GM21367 (cell line): Measurements from ENCODE around the gene TNFRSF14.
"Not testable (repeated sequence)": the region's sequence is repeated elsewhere in the genome, so short reads cannot be mapped to it uniquely, and the experiment has no call there.

Source experiments
- ATAC-seq: cut with Tn5 transposase; IDR thresholded peaks from one replicate; pipeline ENCODE4 v1.9.1; 2021; ENCODE audit not compliant: unreplicated experiment

TNFRSF14 gene

DNA sequence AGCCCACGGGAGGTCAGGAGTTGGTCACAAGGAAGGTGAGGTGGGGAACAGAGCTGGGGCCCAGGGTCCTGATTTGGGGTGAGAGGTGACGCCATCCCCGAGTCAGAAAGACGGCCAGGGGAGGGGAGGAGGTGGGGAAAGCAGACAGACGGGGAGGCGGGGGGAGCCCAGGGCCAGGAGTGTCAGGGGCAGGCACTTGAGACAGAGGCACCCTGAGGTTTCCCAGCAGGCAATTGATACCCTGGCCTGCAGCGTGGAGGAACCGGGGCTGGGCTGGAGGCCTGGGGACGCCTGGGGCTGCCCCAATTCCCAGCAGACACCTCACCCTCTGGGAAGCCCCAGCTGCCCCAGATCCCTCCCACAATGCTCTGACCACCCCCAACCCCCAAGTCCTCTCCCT is 3.1 kb upstream of the TNFRSF14 start:
- ATAC-seq, result not testable (repeated sequence)

DNA sequence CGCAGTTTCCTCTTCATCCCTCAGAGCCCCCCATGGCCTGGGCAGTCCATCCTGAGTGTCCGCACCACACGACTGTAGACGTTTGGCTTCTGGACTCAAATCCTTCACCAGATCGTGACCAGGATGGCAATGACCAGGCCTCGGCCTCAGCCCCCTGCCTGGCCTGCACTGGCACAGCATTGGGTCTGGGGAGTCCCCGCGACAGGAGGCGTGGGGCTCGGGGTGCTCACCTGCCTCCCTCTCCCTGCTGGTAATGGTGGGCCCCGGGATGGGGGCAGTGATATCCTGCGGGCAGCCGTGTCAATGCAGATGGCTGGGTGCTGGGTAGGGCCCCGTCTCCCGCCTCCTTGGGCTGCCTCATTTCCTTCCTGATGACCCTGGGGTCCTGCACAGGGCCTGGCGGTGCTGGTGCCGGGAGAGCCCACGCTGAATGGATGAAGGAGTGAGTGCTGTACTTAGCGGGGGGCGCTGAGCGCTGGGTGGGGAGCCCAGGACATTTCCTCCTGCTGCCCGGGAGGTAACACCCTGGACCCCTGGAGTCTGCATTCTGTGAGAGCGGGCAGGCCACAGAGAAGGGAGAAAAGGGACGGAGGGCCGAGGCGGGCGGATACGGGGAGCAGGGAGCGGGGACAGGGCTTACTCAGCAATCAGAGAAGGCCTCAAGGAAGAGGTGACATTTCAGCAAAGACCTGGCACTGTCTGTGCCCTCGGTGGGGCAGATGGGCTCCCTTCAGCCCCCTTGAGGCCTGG is 2.1 kb upstream of the TNFRSF14 start:
- ATAC-seq, result no peak

DNA sequence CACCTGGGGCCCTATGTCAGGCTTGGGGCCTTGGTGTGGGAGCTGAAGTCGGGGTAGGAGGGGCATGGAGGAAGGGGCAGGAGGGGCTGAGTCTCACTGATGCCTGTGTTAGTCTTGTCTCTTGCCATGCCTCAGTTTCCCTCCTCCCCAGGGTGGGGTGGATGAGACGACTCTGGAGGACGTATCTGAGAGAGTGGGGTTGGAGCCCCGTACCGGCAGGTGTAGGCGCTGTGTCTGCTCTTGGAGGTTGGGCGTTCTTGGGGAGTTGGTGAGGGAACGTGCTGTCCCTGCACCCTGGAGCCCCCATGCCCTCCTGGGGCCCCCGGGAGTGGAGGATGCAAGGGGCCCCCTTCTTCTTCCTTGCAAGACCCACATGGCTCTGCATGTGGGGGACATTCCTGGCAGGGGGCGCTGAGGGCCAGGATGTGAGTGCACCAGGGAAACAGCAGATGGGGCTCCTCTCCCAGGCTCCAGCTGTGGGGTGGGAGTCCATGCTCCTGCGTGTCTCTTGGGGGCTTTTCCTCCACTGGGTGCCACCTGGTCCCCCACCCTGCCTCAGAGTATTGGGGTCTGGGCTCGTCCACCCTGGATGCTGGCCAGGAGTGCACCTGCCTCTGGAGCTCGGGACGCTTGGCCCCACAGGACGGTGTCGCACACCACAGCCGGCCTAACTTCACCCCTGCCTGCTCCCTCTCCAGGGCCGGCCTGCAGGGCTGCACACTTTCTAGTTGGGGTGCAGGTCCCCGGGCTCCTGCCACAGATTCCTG is 1.4 kb upstream of the TNFRSF14 start:
- no peak for ATAC-seq

DNA sequence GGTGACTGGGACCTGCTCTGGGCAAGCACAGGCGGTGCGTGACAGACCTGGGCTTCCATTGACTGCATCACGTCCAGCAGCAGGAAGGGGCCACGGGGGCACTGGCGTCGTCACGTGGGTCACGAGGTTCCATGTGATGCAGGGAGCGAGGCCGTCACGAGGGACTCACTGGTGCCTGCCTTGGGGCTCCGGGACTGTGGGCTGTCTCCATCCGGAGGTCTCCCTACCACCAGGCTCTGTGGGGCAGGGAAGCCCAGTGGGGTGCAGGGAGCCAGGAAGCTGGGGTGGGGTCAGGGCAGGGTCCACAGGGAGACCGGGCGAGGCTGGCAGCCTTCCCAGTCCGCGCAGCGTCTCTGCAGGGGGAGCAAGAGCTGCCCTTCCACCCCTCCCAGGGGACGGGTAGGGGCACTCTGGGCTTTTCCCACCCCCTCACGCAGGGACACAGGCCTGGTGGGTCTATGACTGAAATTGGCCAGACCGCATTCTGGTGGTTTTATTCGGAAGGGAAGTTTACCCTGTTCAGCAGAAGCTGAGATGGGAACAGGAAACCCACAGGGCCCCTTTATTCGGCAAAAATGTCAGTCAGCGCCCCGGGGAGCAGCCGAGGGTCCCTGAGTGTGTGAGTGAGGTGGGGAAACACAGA is 416 bp upstream of the TNFRSF14 start:
- ATAC-seq, result peak; percentile 27

DNA sequence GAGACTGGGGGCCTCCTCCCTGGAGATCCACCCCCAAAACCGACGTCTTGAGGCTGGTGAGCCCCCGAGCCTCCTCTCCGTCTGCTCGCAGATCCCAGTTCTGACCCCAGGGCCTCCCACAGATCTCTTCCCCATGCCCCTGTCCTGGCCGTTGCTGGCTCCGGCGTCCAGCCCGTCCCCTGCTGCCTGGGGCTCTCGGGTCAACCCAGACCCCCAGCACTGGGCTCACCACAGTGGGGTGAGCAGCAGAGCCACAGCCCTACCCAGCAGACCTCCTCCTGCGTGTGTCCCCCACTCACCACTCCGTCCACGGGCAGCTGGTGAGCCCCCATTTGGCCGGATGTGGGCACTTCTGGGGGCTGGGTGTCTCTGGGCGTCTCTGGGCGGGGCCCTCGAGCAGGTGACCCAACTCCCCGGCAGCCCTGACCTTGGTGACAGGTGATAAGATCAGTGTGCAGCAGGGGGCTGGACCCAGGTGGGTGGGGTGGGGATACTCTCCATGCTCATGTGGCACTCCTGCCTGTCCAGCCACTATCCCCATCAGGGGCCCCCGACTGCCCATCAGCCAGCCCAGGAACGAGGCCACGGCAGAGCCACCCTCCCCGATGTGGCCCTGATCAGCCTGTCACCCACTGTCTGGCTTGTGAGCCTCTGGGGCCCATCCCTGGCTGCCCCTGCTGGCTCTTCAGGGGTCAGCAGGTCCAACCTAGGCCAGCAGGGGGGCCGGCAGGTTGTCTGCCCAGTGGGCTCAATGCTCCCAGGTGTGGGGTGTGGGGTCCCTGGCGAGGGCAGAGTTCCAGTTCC is 709 bp downstream of the TNFRSF14 start:
- peak; percentile 16 for ATAC-seq

DNA sequence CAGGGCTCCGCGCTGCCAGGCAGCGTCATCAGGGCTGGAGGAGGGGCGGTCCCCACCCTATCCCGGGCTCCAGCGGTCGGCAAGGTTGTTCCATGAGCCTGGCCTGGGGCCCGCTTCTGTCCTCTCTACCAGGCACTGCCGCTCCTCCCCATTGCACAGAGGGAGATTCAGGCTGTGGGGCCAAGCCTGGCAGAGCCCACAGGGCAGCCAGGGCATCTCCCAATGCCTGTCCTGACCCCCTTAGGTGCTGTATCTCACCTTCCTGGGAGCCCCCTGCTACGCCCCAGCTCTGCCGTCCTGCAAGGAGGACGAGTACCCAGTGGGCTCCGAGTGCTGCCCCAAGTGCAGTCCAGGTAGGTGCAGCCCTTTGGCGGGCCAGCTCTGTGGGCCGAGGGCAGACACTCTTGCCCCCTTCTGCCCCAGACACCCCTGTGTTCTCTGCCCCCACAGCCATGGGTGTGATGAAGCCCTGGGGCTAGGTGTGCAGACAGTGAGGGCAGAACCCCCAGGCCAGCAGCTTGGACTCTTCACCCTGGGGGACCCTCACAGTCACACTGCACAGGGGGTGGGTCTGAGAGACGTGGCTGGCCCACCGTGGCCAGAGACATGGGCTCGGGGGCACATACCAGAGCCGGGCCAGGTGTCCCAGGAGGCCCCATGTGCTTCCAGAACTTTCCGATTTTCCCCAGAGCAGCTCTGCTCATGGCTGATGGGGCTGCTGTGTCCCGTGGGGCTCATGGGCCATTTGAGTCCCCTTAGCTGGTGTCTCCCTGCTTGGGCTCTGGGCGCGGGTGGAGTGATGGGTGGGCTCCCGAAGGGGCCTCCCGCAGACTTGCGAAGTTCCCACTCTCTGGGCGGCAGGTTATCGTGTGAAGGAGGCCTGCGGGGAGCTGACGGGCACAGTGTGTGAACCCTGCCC is 1.6 kb downstream of the TNFRSF14 start:
- no peak for ATAC-seq

DNA sequence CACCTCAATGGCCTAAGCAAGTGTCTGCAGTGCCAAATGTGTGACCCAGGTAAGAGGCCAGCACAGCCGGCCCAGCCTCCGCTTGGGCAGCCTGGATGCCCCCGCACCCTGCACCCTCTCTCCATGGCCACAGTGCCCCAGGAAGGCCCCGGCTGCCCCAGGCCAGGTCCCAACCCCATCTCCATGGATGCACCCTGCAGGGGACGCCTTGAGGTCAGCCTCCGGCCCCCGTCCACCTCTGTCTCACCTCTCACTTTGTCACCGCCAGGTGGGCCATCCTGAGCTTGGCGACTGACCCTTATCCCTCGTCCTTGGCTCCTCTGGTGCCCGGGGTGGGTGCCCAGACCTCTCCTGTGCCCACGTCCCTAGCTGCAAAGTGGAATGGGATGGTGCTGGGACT is 2.2 kb downstream of the TNFRSF14 start:
- no peak for ATAC-seq

DNA sequence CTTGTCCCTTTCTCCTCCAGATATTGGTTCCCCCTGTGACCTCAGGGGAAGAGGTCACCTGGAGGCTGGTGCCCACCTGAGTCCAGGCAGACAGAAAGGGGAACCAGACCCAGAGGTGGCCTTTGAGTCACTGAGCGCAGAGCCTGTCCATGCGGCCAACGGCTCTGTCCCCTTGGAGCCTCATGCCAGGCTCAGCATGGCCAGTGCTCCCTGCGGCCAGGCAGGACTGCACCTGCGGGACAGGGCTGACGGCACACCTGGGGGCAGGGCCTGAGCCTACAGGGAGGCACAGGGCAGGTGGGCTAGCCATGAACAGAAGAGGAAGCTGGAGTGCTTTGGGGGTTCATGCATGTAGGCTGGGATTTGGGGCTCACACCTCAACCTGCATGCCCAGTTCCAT is 2.7 kb downstream of the TNFRSF14 start:
- ATAC-seq, result no peak

DNA sequence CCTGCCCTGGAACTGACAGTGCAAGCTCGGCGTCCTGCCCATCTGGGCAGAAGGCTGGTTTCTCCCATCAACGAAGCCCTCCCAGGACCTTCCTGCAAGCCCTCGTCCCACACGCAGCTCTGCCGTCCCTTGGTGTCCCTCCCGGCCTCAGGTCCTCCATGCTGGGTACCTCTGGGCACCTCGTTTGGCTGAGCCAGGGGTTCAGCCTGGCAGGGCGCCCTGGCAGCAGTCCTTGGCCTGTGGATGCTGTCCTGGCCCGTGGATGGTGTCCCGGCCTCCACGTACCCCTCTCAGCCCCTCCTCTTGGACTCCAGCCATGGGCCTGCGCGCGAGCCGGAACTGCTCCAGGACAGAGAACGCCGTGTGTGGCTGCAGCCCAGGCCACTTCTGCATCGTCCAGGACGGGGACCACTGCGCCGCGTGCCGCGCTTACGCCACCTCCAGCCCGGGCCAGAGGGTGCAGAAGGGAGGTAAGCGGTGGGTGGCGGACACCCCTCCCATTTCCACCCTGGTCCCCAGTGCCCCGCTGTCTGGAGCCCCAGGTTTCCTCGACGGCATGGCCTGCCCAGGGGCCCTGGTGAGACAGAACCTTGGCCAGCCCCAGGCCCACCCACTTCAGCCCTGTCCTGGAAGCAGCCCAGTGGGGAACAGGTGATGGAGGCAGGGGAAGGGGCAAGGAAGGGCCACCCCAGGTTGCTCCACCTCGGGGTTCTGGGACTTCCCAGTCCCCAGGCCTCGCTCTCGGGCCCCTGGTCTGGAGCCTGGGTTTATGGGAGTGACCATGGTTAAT is 3.5 kb downstream of the TNFRSF14 start:
- no peak for ATAC-seq

DNA sequence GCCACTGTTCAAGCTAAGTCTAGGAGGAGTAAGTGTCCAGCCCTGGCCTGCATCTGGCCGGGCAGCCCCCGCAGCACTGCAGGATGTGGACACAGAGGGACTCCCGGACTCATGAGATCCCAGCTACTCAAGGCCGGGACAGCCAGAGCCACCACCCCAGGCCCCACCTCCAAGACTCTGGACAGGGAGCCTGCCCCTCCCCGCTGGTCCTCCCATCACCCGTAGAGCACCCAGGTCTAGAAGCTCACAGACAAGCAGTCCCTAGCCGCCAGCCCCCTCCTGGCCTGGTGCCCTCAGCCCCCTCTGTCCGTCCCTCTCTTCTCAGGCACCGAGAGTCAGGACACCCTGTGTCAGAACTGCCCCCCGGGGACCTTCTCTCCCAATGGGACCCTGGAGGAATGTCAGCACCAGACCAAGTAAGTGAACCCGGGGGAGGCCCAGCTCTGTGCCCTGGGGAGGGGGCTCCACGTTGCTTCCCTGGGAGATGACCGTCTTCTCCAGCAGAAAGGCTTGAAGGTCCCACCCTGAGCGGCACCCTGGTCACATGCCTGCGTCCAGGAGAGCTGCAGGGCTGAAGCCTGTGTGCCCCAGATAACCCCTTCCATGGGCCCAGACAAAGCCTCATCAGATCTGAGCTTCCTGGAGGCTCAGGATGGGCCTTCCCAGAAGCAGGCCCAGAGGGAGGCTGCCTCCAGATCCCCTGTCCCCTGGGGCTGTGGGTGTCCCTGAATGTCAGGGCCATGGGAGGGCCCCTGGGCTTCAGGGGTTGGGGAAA is 4.3 kb downstream of the TNFRSF14 start:
- no peak for ATAC-seq

DNA sequence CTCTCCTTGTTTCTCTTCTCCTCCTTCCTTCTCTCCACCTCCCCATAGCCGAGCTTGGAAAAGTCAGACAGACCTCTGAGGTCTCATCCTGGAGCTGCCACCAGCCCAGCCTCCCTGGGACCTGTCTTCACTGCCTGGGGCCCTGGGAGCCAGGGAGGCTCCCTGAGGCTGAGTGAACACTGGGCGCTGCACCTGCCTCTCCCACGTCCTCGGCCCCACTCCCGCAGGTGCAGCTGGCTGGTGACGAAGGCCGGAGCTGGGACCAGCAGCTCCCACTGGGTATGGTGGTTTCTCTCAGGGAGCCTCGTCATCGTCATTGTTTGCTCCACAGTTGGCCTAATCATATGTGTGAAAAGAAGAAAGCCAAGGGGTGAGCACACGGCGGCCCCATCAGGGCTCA is 5.3 kb downstream of the TNFRSF14 start:
- no peak for ATAC-seq

DNA sequence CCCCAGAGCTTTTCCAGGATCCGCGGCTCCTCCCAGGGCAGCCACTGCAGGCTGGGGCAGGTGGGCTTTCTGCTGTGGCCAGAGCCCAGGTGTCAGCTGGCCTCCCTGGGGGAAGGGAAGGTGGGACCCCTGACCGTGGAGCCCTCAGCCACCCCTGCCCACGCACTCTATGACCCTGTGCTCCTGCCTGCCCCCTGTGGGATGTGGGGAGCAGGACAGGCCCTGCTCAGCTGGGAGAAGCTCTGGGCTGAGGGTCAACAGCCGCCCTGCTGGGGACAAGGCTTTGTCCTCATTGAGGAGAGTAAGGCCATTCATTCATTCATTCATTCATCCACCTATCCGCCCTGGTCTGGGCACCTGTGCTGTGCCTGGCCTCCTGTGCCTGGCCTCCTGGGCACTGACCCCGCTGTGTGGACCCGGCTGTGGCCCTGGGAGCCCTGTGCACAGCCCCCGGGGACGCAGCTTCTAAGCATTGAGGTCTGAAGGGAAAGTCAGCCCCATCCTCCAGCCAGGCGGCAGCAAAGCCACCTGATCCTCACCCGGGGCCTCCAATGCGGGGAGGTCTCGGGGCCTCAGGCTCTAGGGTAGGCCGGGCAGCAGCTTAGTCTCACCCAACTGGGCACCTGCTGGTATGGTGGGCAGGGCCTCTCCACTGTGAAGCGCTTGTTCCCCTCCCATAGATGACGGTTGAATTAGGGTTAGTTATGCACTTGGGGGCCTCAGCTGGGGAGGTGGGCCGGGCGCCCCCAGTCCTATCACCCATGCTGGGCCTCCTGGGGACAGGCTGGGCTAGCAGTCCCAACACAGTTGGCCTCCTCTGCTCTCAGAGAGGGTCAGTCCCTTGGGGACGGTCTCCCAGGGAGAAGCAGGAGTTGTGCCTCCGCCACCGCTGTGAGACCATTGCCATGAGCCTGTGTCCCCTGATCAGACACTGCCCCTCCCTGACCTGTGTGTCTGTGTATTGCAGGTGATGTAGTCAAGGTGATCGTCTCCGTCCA is 6.0 kb downstream of the TNFRSF14 start:
- ATAC-seq, result no peak

DNA sequence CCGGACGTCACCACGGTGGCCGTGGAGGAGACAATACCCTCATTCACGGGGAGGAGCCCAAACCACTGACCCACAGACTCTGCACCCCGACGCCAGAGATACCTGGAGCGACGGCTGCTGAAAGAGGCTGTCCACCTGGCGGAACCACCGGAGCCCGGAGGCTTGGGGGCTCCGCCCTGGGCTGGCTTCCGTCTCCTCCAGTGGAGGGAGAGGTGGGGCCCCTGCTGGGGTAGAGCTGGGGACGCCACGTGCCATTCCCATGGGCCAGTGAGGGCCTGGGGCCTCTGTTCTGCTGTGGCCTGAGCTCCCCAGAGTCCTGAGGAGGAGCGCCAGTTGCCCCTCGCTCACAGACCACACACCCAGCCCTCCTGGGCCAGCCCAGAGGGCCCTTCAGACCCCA is 7.0 kb downstream of the TNFRSF14 start:
- ATAC-seq, result no peak

DNA sequence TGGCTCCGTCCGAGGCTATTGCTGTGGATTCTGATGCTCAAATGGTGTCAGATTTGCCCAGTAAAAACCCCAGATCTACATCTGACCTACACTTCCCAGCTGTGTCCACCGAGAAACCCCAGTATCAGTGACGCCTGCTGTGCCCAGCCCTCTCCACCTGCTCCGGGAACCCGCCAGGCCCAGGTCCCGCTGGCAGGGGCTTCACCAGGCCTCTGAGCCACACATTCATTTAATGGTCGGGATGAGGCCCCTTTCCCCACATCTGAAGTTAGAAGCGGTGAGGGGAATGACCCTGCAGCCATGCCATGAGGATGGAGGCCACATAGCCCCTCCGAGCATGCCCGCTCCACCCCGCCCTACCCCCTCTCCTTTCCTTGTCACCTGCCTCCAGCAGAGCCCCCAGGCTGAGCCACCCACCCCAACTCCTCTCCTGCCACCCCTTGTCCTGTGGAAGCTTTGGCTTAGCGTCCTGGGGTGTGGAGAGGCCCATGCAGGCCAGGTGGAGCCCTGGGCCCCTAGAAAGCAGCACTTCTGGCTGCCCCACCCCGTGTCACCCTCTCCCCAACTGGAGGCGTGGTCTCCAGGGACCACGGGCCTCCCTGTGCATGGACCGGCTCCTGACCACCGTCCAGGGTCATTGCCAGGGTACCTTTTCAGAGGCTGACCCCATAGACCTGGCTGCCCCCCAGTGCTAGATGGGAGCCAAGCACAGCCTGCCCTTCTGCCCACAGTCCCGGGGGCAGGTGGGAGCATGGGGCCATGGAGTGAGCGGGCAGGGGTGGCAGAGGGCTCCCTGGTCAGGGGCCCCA is 8.0 kb downstream of the TNFRSF14 start:
- no peak for ATAC-seq

DNA sequence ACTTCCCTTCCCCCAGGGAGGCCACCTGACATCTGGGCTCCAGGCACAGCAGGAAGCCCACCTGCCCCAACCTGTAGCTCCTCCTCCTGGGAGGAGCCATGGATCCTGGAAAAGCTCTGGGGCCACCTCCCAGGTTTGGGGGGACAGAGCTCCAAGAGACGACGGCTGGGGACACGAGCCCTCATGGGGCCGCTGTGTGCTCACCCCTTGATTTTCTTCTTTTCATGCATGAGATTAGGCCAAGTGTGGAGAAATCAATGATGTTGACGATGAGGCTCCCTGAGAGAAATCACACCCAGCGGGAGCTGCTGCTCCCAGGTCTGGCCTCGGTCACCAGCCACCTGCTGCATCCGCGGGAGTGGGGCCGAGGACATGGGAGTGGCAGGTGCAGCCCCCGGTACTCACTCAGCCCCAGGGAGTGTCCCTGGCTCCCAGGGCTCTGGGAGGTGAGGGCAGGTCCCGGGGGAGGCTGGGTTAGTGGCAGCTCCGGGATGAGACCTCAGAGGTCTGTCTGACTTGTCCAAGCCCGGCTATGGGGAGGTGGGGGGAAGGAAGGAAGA is 8.7 kb downstream of the TNFRSF14 start:
- ATAC-seq, result no peak
